HEK293 (cell line): ENCODE results near the gene TOX4.
A peak's percentile ranks its signal among the peaks of the same experiment; 100 is the strongest.

ENCODE experiments used
- CTCF ChIA-PET: fragments of 350-600 bp; formaldehyde crosslinking; extraction: SDS; loops from one replicate; lab custom pipeline; 2021; ENCODE audit warnings: antibody characterized with exemption; lab: Yijun Ruan, JAX
- POLR2A ChIA-PET: fragments of 300-600 bp; formaldehyde crosslinking; extraction: SDS; loops from one replicate; lab custom pipeline; 2020; ENCODE audit warnings: antibody characterized with exemption, inconsistent platforms; lab: Yijun Ruan, JAX
- H3K27ac ChIP-seq: fragments of 200-500 bp; sonication (Bioruptor generic); 2 replicates; pipeline ENCODE4 v1.5.1; 2014; ENCODE audit warnings: low read depth, low read length, control low read depth, inconsistent platforms; ENCODE audit errors: extremely low read depth
- H3K36me3 ChIP-seq, 2 experiments: fragments of 200-500 bp in 1 of 2; sonication (Bioruptor generic) in 1 of 2; 1 replicate in 1 of 2; 2 replicates in 1 of 2; pipeline ENCODE4 v1.5.1; 2014 to 2017; ENCODE audit warnings: inconsistent platforms in 2 of 2, low read length in 2 of 2; ENCODE audit not compliant: control insufficient read depth in 2 of 2, insufficient read depth in 1 of 2
- H3K4me1 ChIP-seq: fragments of 200-500 bp; sonication (Bioruptor generic); 2 replicates; pipeline ENCODE4 v1.5.1; 2014; ENCODE audit warnings: mild to moderate bottlenecking, low read length, inconsistent platforms; ENCODE audit not compliant: control insufficient read depth, insufficient read depth
- H3K4me3 ChIP-seq: 2 replicates; pipeline ENCODE4 v1.5.1; 2011; ENCODE audit warnings: low read depth, mild to moderate bottlenecking, control low read depth, low read length, moderate library complexity
- H3K9me3 ChIP-seq: fragments of 200-500 bp; sonication (Bioruptor generic); 2 replicates; pipeline ENCODE4 v1.5.1; 2014; ENCODE audit warnings: low read depth, low read length, inconsistent platforms; ENCODE audit not compliant: control insufficient read depth, insufficient read depth
- PRDM1 ChIP-seq: fragments of 450-650 bp; formaldehyde crosslinking; IDR thresholded peaks from 2 replicates; pipeline ENCODE4; 2016; ENCODE audit warnings: missing biosample characterization, missing genetic modification characterization
- SP7 ChIP-seq: fragments of 450-650 bp; formaldehyde crosslinking; IDR thresholded peaks from 2 replicates; pipeline ENCODE4 v1.5.1; 2016; ENCODE audit warnings: missing biosample characterization, missing genetic modification characterization
- ZBTB20 ChIP-seq: fragments of 450-650 bp; formaldehyde crosslinking; IDR thresholded peaks from 2 replicates; pipeline ENCODE4 v1.5.1; 2016; ENCODE audit warnings: missing biosample characterization, missing genetic modification characterization
- ZBTB48 ChIP-seq: fragments of 450-650 bp; formaldehyde crosslinking; IDR thresholded peaks from 2 replicates; pipeline ENCODE4 v1.5.1; 2016; ENCODE audit warnings: missing biosample characterization, missing genetic modification characterization
- ZBTB7A ChIP-seq: fragments of 450-650 bp; formaldehyde crosslinking; IDR thresholded peaks from 2 replicates; pipeline ENCODE4 v1.5.1; 2016; ENCODE audit warnings: low read depth, missing biosample characterization, missing genetic modification characterization
- ZFP41 ChIP-seq: fragments of 450-650 bp; formaldehyde crosslinking; IDR thresholded peaks from 2 replicates; pipeline ENCODE4 v1.5.1; 2016; ENCODE audit warnings: missing biosample characterization, missing genetic modification characterization, borderline replicate concordance
- ZNF132 ChIP-seq: fragments of 450-650 bp; formaldehyde crosslinking; IDR thresholded peaks from 2 replicates; pipeline ENCODE4 v1.5.1; 2017; ENCODE audit warnings: missing biosample characterization, missing genetic modification characterization, borderline replicate concordance
- ZNF146 ChIP-seq: fragments of 450-650 bp; formaldehyde crosslinking; IDR thresholded peaks from 2 replicates; pipeline ENCODE4 v1.5.1; 2016; ENCODE audit warnings: missing biosample characterization, missing genetic modification characterization
- ZNF184 ChIP-seq: fragments of 450-650 bp; IDR thresholded peaks from 2 replicates; pipeline ENCODE4 v1.5.1; 2018; ENCODE audit warnings: missing biosample characterization, mild to moderate bottlenecking, missing genetic modification characterization
- ZNF266 ChIP-seq: fragments of 450-650 bp; formaldehyde crosslinking; IDR thresholded peaks from 2 replicates; pipeline ENCODE4 v1.5.1; 2016; ENCODE audit warnings: missing biosample characterization, missing genetic modification characterization, low read depth
- ZNF324 ChIP-seq: fragments of 450-650 bp; formaldehyde crosslinking; IDR thresholded peaks from 2 replicates; pipeline ENCODE4 v1.5.1; 2016; ENCODE audit warnings: missing biosample characterization, missing genetic modification characterization
- ZNF394 ChIP-seq: fragments of 450-650 bp; formaldehyde crosslinking; IDR thresholded peaks from 2 replicates; pipeline ENCODE4 v1.5.1; 2016; ENCODE audit warnings: missing biosample characterization, missing genetic modification characterization, mild to moderate bottlenecking, moderate library complexity, borderline replicate concordance
- ZNF426 ChIP-seq: fragments of 450-650 bp; formaldehyde crosslinking; IDR thresholded peaks from 2 replicates; pipeline ENCODE4 v1.5.1; 2017; ENCODE audit warnings: missing biosample characterization, missing genetic modification characterization, mild to moderate bottlenecking, inconsistent platforms, moderate library complexity
- ZNF473 ChIP-seq: fragments of 450-650 bp; formaldehyde crosslinking; IDR thresholded peaks from 2 replicates; pipeline ENCODE4 v1.5.1; 2017; ENCODE audit warnings: missing biosample characterization, missing genetic modification characterization
- ZNF501 ChIP-seq: fragments of 450-650 bp; formaldehyde crosslinking; IDR thresholded peaks from 2 replicates; pipeline ENCODE4 v1.5.1; 2016; ENCODE audit warnings: missing biosample characterization, missing genetic modification characterization
- ZNF548 ChIP-seq: fragments of 450-650 bp; formaldehyde crosslinking; IDR thresholded peaks from 2 replicates; pipeline ENCODE4 v1.5.1; 2016; ENCODE audit warnings: missing biosample characterization, missing genetic modification characterization
- ZNF549 ChIP-seq: fragments of 450-650 bp; IDR thresholded peaks from 2 replicates; pipeline ENCODE4 v1.5.1; 2018; ENCODE audit warnings: missing biosample characterization, missing genetic modification characterization, mild to moderate bottlenecking, inconsistent platforms, moderate library complexity
- ZNF555 ChIP-seq: fragments of 450-650 bp; formaldehyde crosslinking; conservative IDR thresholded peaks from 2 replicates; pipeline ENCODE4 v1.5.1; 2017; ENCODE audit warnings: missing biosample characterization, mild to moderate bottlenecking, missing genetic modification characterization, inconsistent platforms
- ZNF600 ChIP-seq: fragments of 450-650 bp; formaldehyde crosslinking; IDR thresholded peaks from 2 replicates; pipeline ENCODE4 v1.5.1; 2016; ENCODE audit warnings: missing biosample characterization, missing genetic modification characterization
- ZNF747 ChIP-seq: fragments of 450-650 bp; formaldehyde crosslinking; IDR thresholded peaks from 2 replicates; pipeline ENCODE4 v1.5.1; 2016; ENCODE audit warnings: missing biosample characterization, missing genetic modification characterization
- ZNF830 ChIP-seq: fragments of 450-650 bp; IDR thresholded peaks from 2 replicates; pipeline ENCODE4 v1.5.0; 2018; ENCODE audit warnings: missing biosample characterization, missing genetic modification characterization, low read depth, mild to moderate bottlenecking, moderate library complexity
- ZSCAN23 ChIP-seq: fragments of 450-650 bp; formaldehyde crosslinking; IDR thresholded peaks from 2 replicates; pipeline ENCODE4 v1.5.1; 2016; ENCODE audit warnings: missing biosample characterization, missing genetic modification characterization
- TF ChIP-seq, protein P1 (sequence below): fragments of 450-650 bp; formaldehyde crosslinking; IDR thresholded peaks from 2 replicates; pipeline ENCODE4 v1.5.1; 2016; ENCODE audit warnings: missing biosample characterization, missing genetic modification characterization
- TF ChIP-seq, protein P2 (sequence below): fragments of 450-650 bp; formaldehyde crosslinking; IDR thresholded peaks from 2 replicates; pipeline ENCODE4 v1.5.1; 2016; ENCODE audit warnings: missing biosample characterization, missing genetic modification characterization, low read depth
- TF ChIP-seq, protein P3 (sequence below): fragments of 450-650 bp; formaldehyde crosslinking; IDR thresholded peaks from 2 replicates; pipeline ENCODE4 v1.5.1; 2016; ENCODE audit warnings: missing biosample characterization, missing genetic modification characterization
- TF ChIP-seq, protein P4 (sequence below): fragments of 450-650 bp; formaldehyde crosslinking; IDR thresholded peaks from 2 replicates; pipeline ENCODE4 v1.5.1; 2016; ENCODE audit warnings: missing biosample characterization, missing genetic modification characterization
- TF ChIP-seq, protein P5 (sequence below): IDR thresholded peaks from 2 replicates; pipeline ENCODE4 v1.6.1; 2011; ENCODE audit warnings: mild to moderate bottlenecking, low read depth, low read length, borderline replicate concordance

TOX4 gene

DNA sequence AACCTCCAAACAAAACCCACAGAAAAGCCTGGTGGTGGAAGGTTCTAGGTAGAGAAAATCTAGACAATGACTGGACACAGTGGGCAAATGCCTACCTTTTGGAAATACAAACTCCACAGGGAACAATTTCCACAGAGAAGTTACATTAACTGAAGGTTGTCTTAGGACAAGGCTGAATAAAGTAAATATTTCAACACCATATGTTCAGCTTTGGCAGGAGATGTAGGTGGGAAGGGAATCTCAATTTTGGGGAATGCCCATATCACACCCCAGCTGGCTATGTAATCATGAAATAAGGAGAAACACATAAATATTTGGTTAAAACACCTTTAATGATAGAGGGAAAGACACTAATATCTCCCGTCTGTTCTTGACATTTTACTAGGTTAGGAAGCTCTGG lies 43.8 kb downstream of the TOX4 start:
- Histone ChIP-seq H3K4me3 (no peak overlapping the region), H3K4me1 (peaks cover 2% of the 10 kb centered on the region; the same call in 1 of the 2 replicates), H3K9me3 (no peaks in the 10 kb centered on the region), H3K27ac (no peak overlapping the region), H3K36me3 (peaks cover 3 to 41% of the 10 kb centered on the region in 2 experiments; a peak in 2 of 3 replicates)
- ChIA-PET CTCF (no interaction called here), POLR2A (interaction anchor here (1.3 to 3.0 kb wide), 2 partner anchors 10 to 12 kb away, joined by 3 to 12 read pairs; partner anchors contain the start of gene METTL3)
- no peak for TF ChIP-seq SP7 (tag by site-specific recombination)
- TF ChIP-seq ZNF830 (tag by site-specific recombination) = no peak
- TF ChIP-seq ZBTB48 (tag by site-specific recombination) = no peak
- TF ChIP-seq ZNF266 (tag by site-specific recombination) = no peak
- TF ChIP-seq ZNF555 (tag by site-specific recombination) = no peak
- TF ChIP-seq ZFP41 = no peak
- no peak for TF ChIP-seq ZNF548 (tag by site-specific recombination)
- no peak for TF ChIP-seq ZNF549 (tag by site-specific recombination)
- TF ChIP-seq, protein P1, sequence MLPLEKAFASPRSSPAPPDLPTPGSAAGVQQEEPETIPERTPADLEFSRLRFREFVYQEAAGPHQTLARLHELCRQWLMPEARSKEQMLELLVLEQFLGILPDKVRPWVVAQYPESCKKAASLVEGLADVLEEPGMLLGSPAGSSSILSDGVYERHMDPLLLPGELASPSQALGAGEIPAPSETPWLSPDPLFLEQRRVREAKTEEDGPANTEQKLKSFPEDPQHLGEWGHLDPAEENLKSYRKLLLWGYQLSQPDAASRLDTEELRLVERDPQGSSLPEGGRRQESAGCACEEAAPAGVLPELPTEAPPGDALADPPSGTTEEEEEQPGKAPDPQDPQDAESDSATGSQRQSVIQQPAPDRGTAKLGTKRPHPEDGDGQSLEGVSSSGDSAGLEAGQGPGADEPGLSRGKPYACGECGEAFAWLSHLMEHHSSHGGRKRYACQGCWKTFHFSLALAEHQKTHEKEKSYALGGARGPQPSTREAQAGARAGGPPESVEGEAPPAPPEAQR (tag by site-specific recombination) = no peak
- TF ChIP-seq ZNF473 = no peak
- TF ChIP-seq ZBTB20 (tag by site-specific recombination) = no peak
- no peak for TF ChIP-seq ZNF146 (tag by site-specific recombination)
- no peak for TF ChIP-seq ZNF394 (tag by site-specific recombination)
- TF ChIP-seq ZNF184 (tag by site-specific recombination) = no peak
- no peak for TF ChIP-seq ZNF747 (tag by site-specific recombination)
- no peak for TF ChIP-seq ZSCAN23 (tag by site-specific recombination)
- TF ChIP-seq, protein P2, sequence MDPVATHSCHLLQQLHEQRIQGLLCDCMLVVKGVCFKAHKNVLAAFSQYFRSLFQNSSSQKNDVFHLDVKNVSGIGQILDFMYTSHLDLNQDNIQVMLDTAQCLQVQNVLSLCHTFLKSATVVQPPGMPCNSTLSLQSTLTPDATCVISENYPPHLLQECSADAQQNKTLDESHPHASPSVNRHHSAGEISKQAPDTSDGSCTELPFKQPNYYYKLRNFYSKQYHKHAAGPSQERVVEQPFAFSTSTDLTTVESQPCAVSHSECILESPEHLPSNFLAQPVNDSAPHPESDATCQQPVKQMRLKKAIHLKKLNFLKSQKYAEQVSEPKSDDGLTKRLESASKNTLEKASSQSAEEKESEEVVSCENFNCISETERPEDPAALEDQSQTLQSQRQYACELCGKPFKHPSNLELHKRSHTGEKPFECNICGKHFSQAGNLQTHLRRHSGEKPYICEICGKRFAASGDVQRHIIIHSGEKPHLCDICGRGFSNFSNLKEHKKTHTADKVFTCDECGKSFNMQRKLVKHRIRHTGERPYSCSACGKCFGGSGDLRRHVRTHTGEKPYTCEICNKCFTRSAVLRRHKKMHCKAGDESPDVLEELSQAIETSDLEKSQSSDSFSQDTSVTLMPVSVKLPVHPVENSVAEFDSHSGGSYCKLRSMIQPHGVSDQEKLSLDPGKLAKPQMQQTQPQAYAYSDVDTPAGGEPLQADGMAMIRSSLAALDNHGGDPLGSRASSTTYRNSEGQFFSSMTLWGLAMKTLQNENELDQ = no peak

DNA sequence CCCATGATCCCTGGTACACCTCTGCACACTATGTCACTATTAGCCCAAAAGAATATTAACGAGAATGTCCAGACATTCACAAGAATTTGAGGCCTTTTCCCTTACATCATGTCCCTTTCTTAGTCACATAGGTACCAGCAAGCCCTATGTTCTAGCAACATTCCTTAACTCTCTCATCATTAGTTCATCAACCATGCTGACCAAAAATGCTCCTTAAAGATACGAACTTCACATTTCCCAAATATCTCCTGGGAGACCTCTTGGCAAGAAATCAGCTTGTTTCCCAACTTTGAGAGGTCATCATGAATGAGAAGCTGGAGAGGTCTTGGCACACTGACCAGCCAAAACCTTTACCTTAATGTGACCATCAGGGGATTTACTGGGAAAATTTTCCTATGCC lies 44.5 kb downstream of the TOX4 start:
- H3K36me3 ChIP-seq = peaks cover 3 to 41% of the 10 kb centered on the region in 2 experiments; a peak in 2 of 3 replicates
- no peak overlapping the region for H3K4me3 ChIP-seq
- H3K9me3 ChIP-seq = no peaks in the 10 kb centered on the region
- POLR2A ChIA-PET = interaction anchor here (3.0 kb wide), 1 partner anchor 10 kb away, joined by 12 read pairs; the partner anchor contains the start of gene METTL3
- CTCF ChIA-PET = interaction anchor here (0.5 kb wide), 1 partner anchor 360 kb away, joined by 3 read pairs; no protein-coding TSS in a partner anchor
- peaks cover 2% of the 10 kb centered on the region; the same call in 1 of the 2 replicates for H3K4me1 ChIP-seq
- H3K27ac ChIP-seq = 0 out of 2 replicates have a peak overlapping the region, but pooled peaks have one; percentile 10
- TF ChIP-seq PRDM1 (tag by site-specific recombination) = no peak
- no peak for TF ChIP-seq ZNF426
- TF ChIP-seq SP7 (tag by site-specific recombination) = no peak
- no peak for TF ChIP-seq ZNF132
- no peak for TF ChIP-seq ZNF555 (tag by site-specific recombination)
- no peak for TF ChIP-seq ZNF501 (tag by site-specific recombination)
- TF ChIP-seq ZBTB7A (tag by site-specific recombination) = no peak
- TF ChIP-seq, protein P3, sequence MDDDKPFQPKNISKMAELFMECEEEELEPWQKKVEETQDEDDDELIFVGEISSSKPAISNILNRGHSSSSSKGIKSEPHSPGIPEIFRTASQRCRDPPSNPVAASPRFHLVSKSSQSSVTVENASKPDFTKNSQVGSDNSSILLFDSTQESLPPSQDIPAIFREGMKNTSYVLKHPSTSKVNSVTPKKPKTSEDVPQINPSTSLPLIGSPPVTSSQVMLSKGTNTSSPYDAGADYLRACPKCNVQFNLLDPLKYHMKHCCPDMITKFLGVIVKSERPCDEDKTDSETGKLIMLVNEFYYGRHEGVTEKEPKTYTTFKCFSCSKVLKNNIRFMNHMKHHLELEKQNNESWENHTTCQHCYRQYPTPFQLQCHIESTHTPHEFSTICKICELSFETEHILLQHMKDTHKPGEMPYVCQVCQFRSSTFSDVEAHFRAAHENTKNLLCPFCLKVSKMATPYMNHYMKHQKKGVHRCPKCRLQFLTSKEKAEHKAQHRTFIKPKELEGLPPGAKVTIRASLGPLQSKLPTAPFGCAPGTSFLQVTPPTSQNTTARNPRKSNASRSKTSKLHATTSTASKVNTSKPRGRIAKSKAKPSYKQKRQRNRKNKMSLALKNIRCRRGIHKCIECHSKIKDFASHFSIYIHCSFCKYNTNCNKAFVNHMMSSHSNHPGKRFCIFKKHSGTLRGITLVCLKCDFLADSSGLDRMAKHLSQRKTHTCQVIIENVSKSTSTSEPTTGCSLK = no peak
- no peak for TF ChIP-seq ZNF324
- TF ChIP-seq, protein P4, sequence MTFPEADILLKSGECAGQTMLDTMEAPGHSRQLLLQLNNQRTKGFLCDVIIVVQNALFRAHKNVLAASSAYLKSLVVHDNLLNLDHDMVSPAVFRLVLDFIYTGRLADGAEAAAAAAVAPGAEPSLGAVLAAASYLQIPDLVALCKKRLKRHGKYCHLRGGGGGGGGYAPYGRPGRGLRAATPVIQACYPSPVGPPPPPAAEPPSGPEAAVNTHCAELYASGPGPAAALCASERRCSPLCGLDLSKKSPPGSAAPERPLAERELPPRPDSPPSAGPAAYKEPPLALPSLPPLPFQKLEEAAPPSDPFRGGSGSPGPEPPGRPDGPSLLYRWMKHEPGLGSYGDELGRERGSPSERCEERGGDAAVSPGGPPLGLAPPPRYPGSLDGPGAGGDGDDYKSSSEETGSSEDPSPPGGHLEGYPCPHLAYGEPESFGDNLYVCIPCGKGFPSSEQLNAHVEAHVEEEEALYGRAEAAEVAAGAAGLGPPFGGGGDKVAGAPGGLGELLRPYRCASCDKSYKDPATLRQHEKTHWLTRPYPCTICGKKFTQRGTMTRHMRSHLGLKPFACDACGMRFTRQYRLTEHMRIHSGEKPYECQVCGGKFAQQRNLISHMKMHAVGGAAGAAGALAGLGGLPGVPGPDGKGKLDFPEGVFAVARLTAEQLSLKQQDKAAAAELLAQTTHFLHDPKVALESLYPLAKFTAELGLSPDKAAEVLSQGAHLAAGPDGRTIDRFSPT (tag by site-specific recombination) = no peak
- TF ChIP-seq, protein P5, sequence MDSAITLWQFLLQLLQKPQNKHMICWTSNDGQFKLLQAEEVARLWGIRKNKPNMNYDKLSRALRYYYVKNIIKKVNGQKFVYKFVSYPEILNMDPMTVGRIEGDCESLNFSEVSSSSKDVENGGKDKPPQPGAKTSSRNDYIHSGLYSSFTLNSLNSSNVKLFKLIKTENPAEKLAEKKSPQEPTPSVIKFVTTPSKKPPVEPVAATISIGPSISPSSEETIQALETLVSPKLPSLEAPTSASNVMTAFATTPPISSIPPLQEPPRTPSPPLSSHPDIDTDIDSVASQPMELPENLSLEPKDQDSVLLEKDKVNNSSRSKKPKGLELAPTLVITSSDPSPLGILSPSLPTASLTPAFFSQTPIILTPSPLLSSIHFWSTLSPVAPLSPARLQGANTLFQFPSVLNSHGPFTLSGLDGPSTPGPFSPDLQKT = no peak
- no peak for TF ChIP-seq ZNF600 (tag by site-specific recombination)
